GM21447 (cell line): Measurements from ENCODE around the gene FAM222A.

Experiments
- ATAC-seq: cut with Tn5 transposase; IDR thresholded peaks from one replicate; pipeline ENCODE4 v1.9.1; 2021; ENCODE audit not compliant: unreplicated experiment

FAM222A gene

GRCh38 chr12:109770861-109771670 lies 57.4 kb downstream of the FAM222A start:
- no peak for ATAC-seq

- no peak for ATAC-seq
Observed at GRCh38 chr12:109771746-109772621, 58.4 kb downstream of the FAM222A start.

- no peak for ATAC-seq
Observed at GRCh38 chr12:109772622-109773321, 59.1 kb downstream of the FAM222A start.

GRCh38 chr12:109773384-109774011 lies 59.9 kb downstream of the FAM222A start:
- no peak for ATAC-seq

GRCh38 chr12:109775172-109775881 lies 61.7 kb downstream of the FAM222A start:
- ATAC-seq: no peak

- ATAC-seq: no peak
Observed at GRCh38 chr12:109776624-109777023, 63.0 kb downstream of the FAM222A start.

- no peak for ATAC-seq
Observed at GRCh38 chr12:109777544-109777943, 63.9 kb downstream of the FAM222A start.

GRCh38 chr12:109778684-109779083 lies 65.1 kb downstream of the FAM222A start:
- ATAC-seq: no peak

- ATAC-seq: no peak
Observed at GRCh38 chr12:109779382-109779781, 65.8 kb downstream of the FAM222A start.

GRCh38 chr12:109781668-109782325 lies 68.2 kb downstream of the FAM222A start:
- ATAC-seq: no peak

- no peak for ATAC-seq
Observed at GRCh38 chr12:109782326-109782703, 68.7 kb downstream of the FAM222A start.

GRCh38 chr12:109783135-109783964 lies 69.7 kb downstream of the FAM222A start:
- ATAC-seq: no peak

GRCh38 chr12:109783965-109784244 lies 70.3 kb downstream of the FAM222A start:
- ATAC-seq: no peak

GRCh38 chr12:109785854-109786253 lies 72.2 kb downstream of the FAM222A start:
- ATAC-seq: no peak

GRCh38 chr12:109786799-109787198 lies 73.2 kb downstream of the FAM222A start:
- no peak for ATAC-seq

GRCh38 chr12:109789526-109790048 lies 76.0 kb downstream of the FAM222A start:
- no peak for ATAC-seq

GRCh38 chr12:109792992-109793391 lies 79.4 kb downstream of the FAM222A start:
- no peak for ATAC-seq

GRCh38 chr12:109793411-109793810 lies 79.8 kb downstream of the FAM222A start:
- ATAC-seq: no peak
